ENCODE measurements around the gene CMTR1. TPM values are rescaled to one million over a fixed set of nuclear protein-coding genes. Genes with fewer than 3 reads are reported as not detected.

The CMTR1 gene
- total RNA-seq, 1 experiment from 2014 or later, result 37.7 TPM

DNA sequence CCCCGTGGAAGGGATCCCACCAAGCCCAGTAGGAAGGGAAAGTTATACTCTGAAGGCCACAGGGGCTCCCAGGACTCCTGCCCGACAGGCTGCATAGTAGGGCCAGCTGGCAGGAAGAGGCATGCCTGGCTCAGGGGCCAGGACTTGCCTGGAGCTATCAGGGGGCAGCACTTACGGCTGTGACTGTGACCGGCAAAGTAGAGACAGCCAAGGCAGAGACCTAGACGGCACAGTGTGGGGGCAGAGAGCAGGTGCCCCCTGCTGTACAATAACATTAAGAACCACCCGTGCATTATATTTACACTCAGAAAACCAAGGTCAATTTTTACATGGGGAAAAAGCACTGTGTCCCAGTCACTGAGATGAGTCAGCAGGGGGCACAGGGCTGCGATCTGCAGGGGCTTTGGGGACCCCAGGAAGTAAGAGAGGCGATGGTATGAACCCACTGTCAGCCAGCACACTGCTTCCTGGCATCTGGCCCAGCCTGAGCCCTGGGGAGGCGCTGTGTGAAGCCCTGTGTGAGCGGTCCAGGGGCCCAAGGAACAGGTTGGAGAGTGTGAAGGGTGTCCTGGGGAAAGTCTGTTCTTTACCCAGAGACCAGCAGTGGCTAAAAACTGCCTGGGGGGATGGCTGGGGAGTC lies 56.8 kb downstream of the CMTR1 start:
- ATAC-seq, result peak; percentile 59
- TF ChIP-seq SIN3A (IDR thresholded peaks at IDR 0.05; ENCODE audit: borderline replicate concordance, insufficient read depth, low read depth, low read length), result no peak
- TF ChIP-seq POLR2AphosphoS5 (IDR thresholded peaks at IDR 0.05; ENCODE audit: low read depth, low read length), result no peak
- TF ChIP-seq, protein P1, sequence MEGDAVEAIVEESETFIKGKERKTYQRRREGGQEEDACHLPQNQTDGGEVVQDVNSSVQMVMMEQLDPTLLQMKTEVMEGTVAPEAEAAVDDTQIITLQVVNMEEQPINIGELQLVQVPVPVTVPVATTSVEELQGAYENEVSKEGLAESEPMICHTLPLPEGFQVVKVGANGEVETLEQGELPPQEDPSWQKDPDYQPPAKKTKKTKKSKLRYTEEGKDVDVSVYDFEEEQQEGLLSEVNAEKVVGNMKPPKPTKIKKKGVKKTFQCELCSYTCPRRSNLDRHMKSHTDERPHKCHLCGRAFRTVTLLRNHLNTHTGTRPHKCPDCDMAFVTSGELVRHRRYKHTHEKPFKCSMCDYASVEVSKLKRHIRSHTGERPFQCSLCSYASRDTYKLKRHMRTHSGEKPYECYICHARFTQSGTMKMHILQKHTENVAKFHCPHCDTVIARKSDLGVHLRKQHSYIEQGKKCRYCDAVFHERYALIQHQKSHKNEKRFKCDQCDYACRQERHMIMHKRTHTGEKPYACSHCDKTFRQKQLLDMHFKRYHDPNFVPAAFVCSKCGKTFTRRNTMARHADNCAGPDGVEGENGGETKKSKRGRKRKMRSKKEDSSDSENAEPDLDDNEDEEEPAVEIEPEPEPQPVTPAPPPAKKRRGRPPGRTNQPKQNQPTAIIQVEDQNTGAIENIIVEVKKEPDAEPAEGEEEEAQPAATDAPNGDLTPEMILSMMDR (IDR thresholded peaks at IDR 0.05), result no peak; the same call in 1 of the 2 replicates
- TF ChIP-seq TCF7L2 (IDR thresholded peaks at IDR 0.05; ENCODE audit: low read depth, low read length), result no peak
- TF ChIP-seq, protein P2, sequence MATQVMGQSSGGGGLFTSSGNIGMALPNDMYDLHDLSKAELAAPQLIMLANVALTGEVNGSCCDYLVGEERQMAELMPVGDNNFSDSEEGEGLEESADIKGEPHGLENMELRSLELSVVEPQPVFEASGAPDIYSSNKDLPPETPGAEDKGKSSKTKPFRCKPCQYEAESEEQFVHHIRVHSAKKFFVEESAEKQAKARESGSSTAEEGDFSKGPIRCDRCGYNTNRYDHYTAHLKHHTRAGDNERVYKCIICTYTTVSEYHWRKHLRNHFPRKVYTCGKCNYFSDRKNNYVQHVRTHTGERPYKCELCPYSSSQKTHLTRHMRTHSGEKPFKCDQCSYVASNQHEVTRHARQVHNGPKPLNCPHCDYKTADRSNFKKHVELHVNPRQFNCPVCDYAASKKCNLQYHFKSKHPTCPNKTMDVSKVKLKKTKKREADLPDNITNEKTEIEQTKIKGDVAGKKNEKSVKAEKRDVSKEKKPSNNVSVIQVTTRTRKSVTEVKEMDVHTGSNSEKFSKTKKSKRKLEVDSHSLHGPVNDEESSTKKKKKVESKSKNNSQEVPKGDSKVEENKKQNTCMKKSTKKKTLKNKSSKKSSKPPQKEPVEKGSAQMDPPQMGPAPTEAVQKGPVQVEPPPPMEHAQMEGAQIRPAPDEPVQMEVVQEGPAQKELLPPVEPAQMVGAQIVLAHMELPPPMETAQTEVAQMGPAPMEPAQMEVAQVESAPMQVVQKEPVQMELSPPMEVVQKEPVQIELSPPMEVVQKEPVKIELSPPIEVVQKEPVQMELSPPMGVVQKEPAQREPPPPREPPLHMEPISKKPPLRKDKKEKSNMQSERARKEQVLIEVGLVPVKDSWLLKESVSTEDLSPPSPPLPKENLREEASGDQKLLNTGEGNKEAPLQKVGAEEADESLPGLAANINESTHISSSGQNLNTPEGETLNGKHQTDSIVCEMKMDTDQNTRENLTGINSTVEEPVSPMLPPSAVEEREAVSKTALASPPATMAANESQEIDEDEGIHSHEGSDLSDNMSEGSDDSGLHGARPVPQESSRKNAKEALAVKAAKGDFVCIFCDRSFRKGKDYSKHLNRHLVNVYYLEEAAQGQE (IDR thresholded peaks at IDR 0.05; ENCODE audit: insufficient read depth in 1 of 2, low read depth in 2 of 2, low read length in 1 of 2), result no peak
- Histone ChIP-seq H3K4me3 (ENCODE audit: low read depth in 2 of 2, low read length in 2 of 2) (no peak overlapping the region), H3K27me3 (ENCODE audit: control insufficient read depth, insufficient read depth, low read length) (no peaks in the 10 kb centered on the region), H3K27ac (ENCODE audit: low read length) (peak overlapping the region; percentile 77), H3K36me3 (ENCODE audit: control insufficient read depth, insufficient read depth, low read length) (no peaks in the 10 kb centered on the region), H3K9me3 (ENCODE audit: control insufficient read depth, insufficient read depth, low read depth, low read length) (no peaks in the 10 kb centered on the region), H3K4me1 (ENCODE audit: control insufficient read depth, insufficient read depth, low read length) (peaks cover 49% of the 10 kb centered on the region)
- ChIA-PET POLR2A (interaction anchor here (0.5 kb wide), 1 partner anchor 1007 kb away, joined by 6 read pairs; no protein-coding TSS in a partner anchor), CTCF (interaction anchor here (0.6 kb wide), 1 partner anchor 198 kb away, joined by 4 read pairs; no protein-coding TSS in a partner anchor)
- no peak for DNase-seq (ENCODE audit: low read depth, low spot score)
- intact Hi-C loops (cut with micrococcal nuclease; ENCODE audit: unreplicated experiment) (no loop called here), in situ Hi-C loops (cut with HindIII; ENCODE audit: low pct_unique_long_range_greater_than_20kb, low sequenced_read_pairs) (no loop called here)
- no TSS peak for BruUV-seq (replicated peaks)

DNA sequence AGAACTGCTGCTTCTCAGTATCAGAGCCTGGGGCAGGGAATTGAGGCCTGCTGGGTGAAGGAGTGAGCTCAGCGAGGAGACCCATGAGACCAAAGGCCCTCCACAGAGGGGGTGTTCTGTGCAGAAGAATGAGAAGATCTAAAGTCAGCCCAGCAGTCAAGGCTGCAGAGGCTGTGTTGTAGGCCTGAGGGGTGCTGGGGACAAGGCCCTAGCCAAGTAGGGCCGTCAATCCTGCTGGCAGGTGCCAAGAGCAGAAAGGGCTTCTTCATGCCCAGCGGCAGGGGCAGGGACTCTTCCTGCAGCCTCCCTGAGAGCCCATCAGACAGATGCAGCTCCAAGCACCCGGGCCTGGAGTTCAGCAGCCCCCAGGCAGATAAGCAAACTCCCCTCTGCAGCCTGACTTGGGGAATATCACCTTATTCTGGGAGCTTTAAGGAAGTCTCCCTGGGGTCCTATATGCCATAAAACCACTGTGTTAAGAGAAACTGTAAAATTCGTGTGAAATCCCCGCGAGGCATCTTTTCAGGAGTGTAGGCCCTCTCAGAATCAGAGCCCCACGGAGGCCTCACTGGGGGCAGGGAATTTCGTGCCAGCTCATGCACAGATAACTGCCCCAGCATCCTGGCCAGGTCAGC lies 57.6 kb downstream of the CMTR1 start:
- CTCF ChIA-PET, result interaction anchor here (0.6 kb wide), 1 partner anchor 301 kb away, joined by 5 read pairs; no protein-coding TSS in a partner anchor
- in situ Hi-C loops (cut with HindIII; ENCODE audit: low pct_unique_long_range_greater_than_20kb, low sequenced_read_pairs) (no loop called here), intact Hi-C loops (cut with micrococcal nuclease; ENCODE audit: unreplicated experiment) (no loop called here)
- no peak for TF ChIP-seq TCF7L2 (IDR thresholded peaks at IDR 0.05; ENCODE audit: low read depth, low read length)
- no peak for TF ChIP-seq SIN3A (IDR thresholded peaks at IDR 0.05; ENCODE audit: borderline replicate concordance, insufficient read depth, low read depth, low read length)
- TF ChIP-seq, protein P2 (IDR thresholded peaks at IDR 0.05; ENCODE audit: insufficient read depth in 1 of 2, low read depth in 2 of 2, low read length in 1 of 2), result no peak
- TF ChIP-seq, protein P1 (IDR thresholded peaks at IDR 0.05), result no peak
- TF ChIP-seq POLR2AphosphoS5 (IDR thresholded peaks at IDR 0.05; ENCODE audit: low read depth, low read length), result no peak
- Histone ChIP-seq H3K36me3 (ENCODE audit: control insufficient read depth, insufficient read depth, low read length) (no peaks in the 10 kb centered on the region), H3K4me3 (ENCODE audit: low read depth in 2 of 2, low read length in 2 of 2) (no peak overlapping the region), H3K27me3 (ENCODE audit: control insufficient read depth, insufficient read depth, low read length) (no peaks in the 10 kb centered on the region), H3K27ac (ENCODE audit: low read length) (peak overlapping the region; percentile 77), H3K4me1 (ENCODE audit: control insufficient read depth, insufficient read depth, low read length) (peaks cover 47% of the 10 kb centered on the region), H3K9me3 (ENCODE audit: control insufficient read depth, insufficient read depth, low read depth, low read length) (no peaks in the 10 kb centered on the region)
- BruUV-seq (replicated peaks), result no TSS peak
- peak; percentile 20; the same call in 1 of the 2 replicates for ATAC-seq
- DNase-seq (ENCODE audit: low read depth, low spot score), result no peak
- POLR2A ChIA-PET, result interaction anchor here (0.5 to 0.6 kb wide), 2 partner anchors 126 to 1006 kb away, joined by 4 to 6 read pairs; no protein-coding TSS in a partner anchor

Measured in Panc1 (cell line).